ENCODE measurements around the gene ACACB. TPM values are rescaled to one million over a fixed set of nuclear protein-coding genes. Genes with fewer than 3 reads are reported as not detected.
A peak's percentile ranks its signal among the peaks of the same experiment; 100 is the strongest.

The ACACB gene
- total RNA-seq, 2 donors from 2014 or later = 37.5 to 51.3 TPM

DNA sequence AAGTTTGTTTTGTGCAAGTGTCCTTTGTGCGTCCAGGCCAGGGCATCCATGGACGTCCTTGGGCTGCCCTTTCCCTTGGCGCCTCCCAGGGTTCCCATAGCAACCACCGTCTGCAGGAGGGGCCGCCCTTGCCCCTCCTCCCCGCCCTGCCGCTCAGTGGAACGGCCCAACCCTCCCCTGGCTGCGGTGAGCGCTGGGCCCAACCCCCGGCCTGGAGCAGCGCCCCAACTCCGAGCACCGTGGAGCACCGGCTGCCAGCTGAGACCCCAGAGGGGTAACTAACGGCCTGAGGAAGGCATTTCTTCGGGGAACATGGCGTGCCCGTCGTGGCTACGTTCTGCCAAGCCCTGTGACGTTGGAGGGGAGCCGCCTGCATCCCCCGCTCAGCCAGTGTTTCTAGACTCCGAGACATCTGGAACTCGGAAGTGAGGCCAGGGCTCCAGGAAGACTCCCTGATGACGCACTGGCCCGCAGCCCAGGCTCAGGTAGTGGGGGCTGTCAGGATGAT, 5.3 kb upstream of the ACACB start:
- Histone ChIP-seq H3K4me1 (ENCODE audit: control insufficient read depth in 1 of 2, low read depth in 2 of 2) (peaks cover 12 to 40% of the 10 kb centered on the region in 2 donors), H3K27ac (peak overlapping the region; percentile 92 to 93), H3K36me3 (peaks cover 8% of the 10 kb centered on the region), H3K4me3 (peak overlapping the region; percentile 85), H3K27me3 (replicated peaks; ENCODE audit: insufficient read depth) (no peaks in the 10 kb centered on the region), H3K9me3 (no peaks in the 10 kb centered on the region)
- ATAC-seq (ENCODE audit: insufficient number of reproducible peaks, low FRiP score, low read depth) = peak; percentile 93
- TF ChIP-seq, protein P1, sequence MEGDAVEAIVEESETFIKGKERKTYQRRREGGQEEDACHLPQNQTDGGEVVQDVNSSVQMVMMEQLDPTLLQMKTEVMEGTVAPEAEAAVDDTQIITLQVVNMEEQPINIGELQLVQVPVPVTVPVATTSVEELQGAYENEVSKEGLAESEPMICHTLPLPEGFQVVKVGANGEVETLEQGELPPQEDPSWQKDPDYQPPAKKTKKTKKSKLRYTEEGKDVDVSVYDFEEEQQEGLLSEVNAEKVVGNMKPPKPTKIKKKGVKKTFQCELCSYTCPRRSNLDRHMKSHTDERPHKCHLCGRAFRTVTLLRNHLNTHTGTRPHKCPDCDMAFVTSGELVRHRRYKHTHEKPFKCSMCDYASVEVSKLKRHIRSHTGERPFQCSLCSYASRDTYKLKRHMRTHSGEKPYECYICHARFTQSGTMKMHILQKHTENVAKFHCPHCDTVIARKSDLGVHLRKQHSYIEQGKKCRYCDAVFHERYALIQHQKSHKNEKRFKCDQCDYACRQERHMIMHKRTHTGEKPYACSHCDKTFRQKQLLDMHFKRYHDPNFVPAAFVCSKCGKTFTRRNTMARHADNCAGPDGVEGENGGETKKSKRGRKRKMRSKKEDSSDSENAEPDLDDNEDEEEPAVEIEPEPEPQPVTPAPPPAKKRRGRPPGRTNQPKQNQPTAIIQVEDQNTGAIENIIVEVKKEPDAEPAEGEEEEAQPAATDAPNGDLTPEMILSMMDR (IDR thresholded peaks at IDR 0.05) = no peak
- peak; percentile 76 for DNase-seq (ENCODE audit: low spot score)

DNA sequence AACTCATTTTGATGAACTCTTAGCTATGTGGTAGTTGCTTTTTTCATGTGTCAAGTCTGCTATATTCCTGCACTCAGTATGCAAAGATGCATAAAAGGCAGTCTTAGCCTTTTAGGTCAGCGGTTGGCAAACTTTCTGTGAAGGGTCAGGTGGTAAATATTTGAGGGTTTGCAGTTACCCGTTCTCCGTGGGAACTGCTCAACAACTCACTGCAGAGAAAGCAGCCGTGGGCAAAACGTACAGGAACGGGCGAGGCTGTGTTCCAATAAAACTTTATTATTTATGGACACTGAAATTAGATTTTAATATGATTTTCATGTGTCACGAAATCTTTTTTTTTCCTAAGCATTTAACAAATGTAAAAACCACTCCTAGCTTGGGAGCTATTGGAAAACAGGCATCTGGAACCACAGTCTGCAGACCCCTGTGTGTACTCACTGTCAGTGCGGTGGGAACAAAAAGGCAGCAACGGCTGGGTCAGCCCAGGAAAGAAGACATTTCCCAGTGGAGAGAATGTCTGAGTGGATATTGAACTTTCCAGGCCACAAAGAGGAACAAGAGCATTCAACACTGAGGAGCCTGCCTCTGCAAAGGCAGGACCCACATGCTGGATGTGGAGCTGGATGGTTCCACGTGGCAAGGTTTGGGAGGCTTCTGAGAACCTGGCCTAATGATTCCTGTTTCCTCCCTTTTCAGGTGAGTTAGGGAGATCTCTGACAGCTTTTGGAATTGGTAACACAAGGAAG, 3.5 kb upstream of the ACACB start:
- TF ChIP-seq, protein P1 (IDR thresholded peaks at IDR 0.05) = no peak
- DNase-seq (ENCODE audit: low spot score) = no peak
- H3K4me1 ChIP-seq (ENCODE audit: control insufficient read depth in 1 of 2, low read depth in 2 of 2) = peaks cover 15 to 50% of the 10 kb centered on the region in 2 donors

DNA sequence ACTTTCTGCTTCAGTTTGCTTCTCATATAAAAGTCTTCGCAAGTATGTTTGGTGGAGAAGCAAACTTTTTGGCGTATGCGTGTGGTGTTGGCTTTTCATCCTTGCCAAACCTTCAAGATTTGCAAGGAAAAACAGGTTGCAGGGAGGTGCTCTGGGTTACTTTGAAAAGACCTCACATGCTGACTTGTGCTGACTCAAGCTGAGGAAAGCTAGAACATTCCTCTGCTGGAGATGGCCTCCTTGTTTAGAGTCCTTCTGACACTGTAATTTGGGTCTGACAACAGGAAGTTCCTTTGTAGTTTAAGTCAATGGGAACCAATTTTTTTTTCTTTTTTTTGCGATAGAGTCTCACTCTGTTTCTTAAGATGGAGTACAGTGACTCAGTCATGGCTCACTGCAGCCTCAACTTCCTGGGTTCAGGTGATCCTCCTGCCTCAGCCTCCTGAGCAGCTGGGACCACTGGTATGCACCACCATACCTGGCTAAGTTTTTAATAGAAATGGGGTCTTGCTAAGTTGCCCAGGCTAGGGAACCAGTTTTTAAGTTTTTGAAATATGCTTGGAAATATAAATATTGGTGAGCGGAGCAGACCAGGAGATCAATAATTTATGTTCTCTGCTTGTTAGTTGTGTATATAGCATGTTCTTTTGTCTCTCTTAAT, 2.6 kb upstream of the ACACB start:
- Histone ChIP-seq H3K27ac (no peak overlapping the region), H3K27me3 (replicated peaks; ENCODE audit: insufficient read depth) (no peaks in the 10 kb centered on the region)

More for the DNA sequence above, 3.5 kb upstream of the ACACB start:
- H3K27ac ChIP-seq = no peak overlapping the region
- no peak overlapping the region for H3K4me3 ChIP-seq
- no peaks in the 10 kb centered on the region for H3K9me3 ChIP-seq
- H3K27me3 ChIP-seq (replicated peaks; ENCODE audit: insufficient read depth) = no peaks in the 10 kb centered on the region
- peaks cover 5% of the 10 kb centered on the region for H3K36me3 ChIP-seq
- no peak for ATAC-seq (ENCODE audit: insufficient number of reproducible peaks, low FRiP score, low read depth)

DNA sequence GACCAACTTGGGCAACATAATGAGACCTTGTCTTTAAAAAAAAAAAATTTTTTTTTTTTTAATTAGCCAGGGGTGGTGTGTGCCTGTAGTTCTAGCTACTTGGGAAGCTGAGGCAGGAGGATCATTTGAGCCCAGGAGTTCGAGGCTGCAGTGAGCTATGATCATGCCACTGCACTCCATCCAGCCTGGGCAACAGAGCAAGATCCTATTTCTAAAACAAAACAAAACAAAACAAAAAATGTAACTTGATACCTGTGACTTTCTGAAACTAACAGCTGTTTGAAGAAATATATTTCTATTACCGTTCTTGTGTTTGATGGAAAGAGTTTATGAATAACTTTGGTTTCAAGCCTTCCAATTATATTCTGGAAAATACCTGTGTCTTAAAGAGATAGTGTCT, 1.7 kb upstream of the ACACB start:
- H3K4me1 ChIP-seq (ENCODE audit: control insufficient read depth in 1 of 2, low read depth in 2 of 2) = peaks cover 15 to 50% of the 10 kb centered on the region in 2 donors
- ATAC-seq (ENCODE audit: insufficient number of reproducible peaks, low FRiP score, low read depth) (no peak), DNase-seq (ENCODE audit: low spot score) (no peak)
- H3K9me3 ChIP-seq = no peaks in the 10 kb centered on the region
- no peak overlapping the region for H3K27ac ChIP-seq
- H3K27me3 ChIP-seq (replicated peaks; ENCODE audit: insufficient read depth) = no peaks in the 10 kb centered on the region
- no peak overlapping the region for H3K4me3 ChIP-seq
- TF ChIP-seq, protein P1 (IDR thresholded peaks at IDR 0.05) = no peak
- H3K36me3 ChIP-seq = no peaks in the 10 kb centered on the region

More for the DNA sequence above, 2.6 kb upstream of the ACACB start:
- Histone ChIP-seq H3K4me1 (ENCODE audit: control insufficient read depth in 1 of 2, low read depth in 2 of 2) (peaks cover 15 to 50% of the 10 kb centered on the region in 2 donors), H3K4me3 (no peak overlapping the region), H3K9me3 (no peaks in the 10 kb centered on the region), H3K36me3 (no peaks in the 10 kb centered on the region)
- DNase-seq (ENCODE audit: low spot score) (no peak), ATAC-seq (ENCODE audit: insufficient number of reproducible peaks, low FRiP score, low read depth) (no peak)
- TF ChIP-seq, protein P1 (IDR thresholded peaks at IDR 0.05) = no peak

DNA sequence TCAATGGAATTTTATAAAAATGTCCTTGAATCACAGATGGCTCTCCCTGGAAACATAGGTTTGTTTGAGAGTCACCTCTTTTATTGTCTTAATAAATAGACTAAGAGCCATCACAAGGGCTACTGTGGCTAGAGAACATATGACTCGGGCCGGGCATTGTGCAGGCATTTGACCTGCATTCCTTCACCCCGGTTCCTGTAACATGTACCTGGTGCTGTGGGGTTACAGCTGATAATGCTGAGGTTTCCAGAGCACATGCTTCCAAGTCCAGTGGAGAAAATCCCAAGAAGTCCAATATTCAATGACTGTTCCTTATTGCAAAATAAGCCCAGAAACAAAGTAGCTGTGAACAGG, 1.0 kb upstream of the ACACB start:
- H3K9me3 ChIP-seq = no peaks in the 10 kb centered on the region
- TF ChIP-seq, protein P1 (IDR thresholded peaks at IDR 0.05) = no peak
- H3K27me3 ChIP-seq (replicated peaks; ENCODE audit: insufficient read depth) = no peaks in the 10 kb centered on the region
- peaks cover 15 to 46% of the 10 kb centered on the region in 2 donors for H3K4me1 ChIP-seq (ENCODE audit: control insufficient read depth in 1 of 2, low read depth in 2 of 2)
- ATAC-seq (ENCODE audit: insufficient number of reproducible peaks, low FRiP score, low read depth) (no peak), DNase-seq (ENCODE audit: low spot score) (no peak)
- H3K4me3 ChIP-seq = no peak overlapping the region
- H3K36me3 ChIP-seq = no peaks in the 10 kb centered on the region
- peak overlapping the region in 1 of 2 donors; percentile 26 for H3K27ac ChIP-seq
